Inflammatory macrophage treated with lipopolysaccharide for 1 hour (primary cell): Measurements from ENCODE around the gene DOK5.

ENCODE experiments used
- DNase-seq, 2 donors: peaks; one replicate each; pipeline ENCODE4 v3.0.0-alpha.2; 2020 to 2022

The DOK5 gene

GRCh38 chr20:54515793-54516628 is 40.6 kb downstream of the DOK5 start:
- DNase-seq, result no peak

- DNase-seq, result no peak
Observed at GRCh38 chr20:54517241-54517975, 42.0 kb downstream of the DOK5 start.

GRCh38 chr20:54524849-54525248 is 49.5 kb downstream of the DOK5 start:
- no peak for DNase-seq

GRCh38 chr20:54525916-54526590 is 50.7 kb downstream of the DOK5 start:
- no peak for DNase-seq

DNA sequence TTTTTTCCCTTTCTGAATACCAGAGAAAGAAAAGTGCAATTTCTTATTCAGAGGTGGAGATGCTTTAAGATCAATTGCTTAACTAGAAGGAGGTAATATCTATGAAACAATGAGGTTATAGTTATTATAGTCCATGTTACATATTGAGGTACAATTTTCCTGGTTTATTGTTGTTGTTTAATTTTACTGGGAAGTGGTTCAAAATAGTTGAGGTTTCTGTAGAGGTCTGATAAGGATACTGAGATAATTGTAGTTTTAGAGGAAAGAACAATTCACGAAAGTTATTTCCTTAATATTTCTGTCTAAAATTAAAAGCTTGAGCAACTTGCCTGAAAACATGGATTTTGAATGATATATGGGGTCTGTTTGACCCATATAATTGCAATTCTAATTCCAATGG is 51.4 kb downstream of the DOK5 start:
- DNase-seq, result no peak

DNA sequence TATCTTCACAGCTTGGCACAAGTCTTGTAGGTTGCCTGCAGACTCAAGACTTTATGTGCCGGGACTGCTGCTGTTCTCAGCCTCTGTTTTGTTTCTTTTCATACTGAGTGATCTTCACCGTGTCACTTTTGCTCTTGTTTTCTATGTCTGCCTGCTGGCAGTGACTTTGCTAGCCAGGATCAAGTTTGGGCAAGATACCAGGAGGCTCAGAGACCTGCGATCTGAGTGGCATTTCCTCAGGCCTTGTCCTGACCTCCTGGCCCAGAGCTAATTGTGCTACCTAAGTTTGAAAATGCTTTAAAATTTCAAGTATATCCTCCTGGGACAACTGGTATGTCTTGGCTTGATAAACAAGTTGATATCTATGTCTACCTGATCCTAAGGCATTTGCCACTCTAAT is 57.2 kb downstream of the DOK5 start:
- DNase-seq, result no peak

DNA sequence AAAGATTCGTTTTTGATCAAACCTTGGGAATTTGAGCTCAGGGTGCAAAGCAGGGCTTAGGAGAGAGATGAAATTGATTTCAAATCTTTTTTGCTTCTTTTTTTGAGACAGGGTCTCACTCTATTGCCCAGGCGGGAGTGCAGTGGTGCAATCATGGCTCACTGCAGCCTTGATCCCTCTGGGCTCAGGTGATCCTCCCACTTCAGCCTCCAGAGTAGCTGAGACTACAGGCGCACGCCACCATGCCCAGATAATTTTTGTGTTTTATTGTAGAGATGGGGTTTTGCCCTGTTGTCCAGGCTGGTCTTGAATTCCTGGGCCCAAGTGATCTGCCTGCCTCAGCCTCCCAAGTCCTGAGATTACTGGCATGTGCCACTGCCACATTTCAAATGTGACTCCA is 58.7 kb downstream of the DOK5 start:
- DNase-seq, result no peak

DNA sequence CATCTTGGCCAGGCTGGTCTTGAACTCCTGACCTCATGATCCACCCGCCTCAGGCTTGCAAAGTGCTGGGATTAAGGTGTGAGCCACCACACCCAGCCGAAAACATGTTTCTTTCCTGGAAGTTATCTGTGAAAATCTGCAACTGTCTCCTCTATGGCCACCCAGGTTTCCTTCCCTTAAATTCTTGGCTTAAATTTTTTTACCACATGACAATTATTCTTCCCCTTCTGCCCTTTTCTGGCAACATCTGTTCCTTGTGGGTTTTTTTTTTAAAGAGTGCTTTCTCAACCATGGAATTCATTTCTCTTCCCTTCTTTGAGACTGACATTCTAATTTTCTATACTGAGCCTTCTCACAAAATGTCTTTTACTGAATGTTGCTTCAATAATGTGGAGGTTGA is 59.6 kb downstream of the DOK5 start:
- peak; percentile 16 to 27 for DNase-seq

DNA sequence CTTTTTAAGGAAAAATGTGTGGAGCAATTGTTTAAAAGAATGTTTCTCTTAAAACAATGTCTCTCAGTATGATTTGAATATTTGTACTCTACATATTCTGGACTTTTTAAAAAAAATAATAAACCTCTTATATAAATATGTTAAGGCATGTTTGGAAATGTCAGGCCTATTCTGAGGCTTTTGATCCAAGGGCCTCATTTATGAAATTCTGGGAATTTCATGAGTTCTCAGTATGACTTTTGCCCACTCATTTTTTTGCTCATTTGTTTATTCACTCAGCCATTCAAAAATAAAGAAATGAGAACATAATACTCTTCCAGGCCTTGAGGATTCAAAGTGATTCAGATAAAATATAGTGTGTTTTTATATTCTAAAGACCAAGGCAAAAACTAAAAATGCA is 60.4 kb downstream of the DOK5 start:
- DNase-seq, result peak; percentile 1 to 6

GRCh38 chr20:54539521-54540046 is 64.2 kb downstream of the DOK5 start:
- no peak for DNase-seq

DNA sequence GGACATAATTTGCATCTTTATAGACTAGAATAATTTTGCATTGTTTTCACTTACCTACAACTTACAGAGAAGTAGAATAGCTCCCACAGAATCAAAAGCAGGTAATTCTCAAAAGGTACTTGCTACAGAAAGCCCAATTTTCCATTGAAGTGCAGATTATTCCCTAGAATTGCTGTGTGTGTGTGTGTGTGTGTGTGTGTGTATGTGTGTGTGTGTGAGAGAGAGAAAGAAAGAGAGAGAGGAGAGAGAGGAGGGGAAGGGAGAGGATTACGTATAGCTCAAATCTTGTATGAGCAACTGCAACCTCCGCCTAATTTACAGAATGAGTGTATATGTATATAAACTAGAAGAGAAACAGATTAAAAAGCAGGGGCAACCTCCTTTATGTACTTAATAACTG is 68.0 kb downstream of the DOK5 start:
- no peak for DNase-seq

DNA sequence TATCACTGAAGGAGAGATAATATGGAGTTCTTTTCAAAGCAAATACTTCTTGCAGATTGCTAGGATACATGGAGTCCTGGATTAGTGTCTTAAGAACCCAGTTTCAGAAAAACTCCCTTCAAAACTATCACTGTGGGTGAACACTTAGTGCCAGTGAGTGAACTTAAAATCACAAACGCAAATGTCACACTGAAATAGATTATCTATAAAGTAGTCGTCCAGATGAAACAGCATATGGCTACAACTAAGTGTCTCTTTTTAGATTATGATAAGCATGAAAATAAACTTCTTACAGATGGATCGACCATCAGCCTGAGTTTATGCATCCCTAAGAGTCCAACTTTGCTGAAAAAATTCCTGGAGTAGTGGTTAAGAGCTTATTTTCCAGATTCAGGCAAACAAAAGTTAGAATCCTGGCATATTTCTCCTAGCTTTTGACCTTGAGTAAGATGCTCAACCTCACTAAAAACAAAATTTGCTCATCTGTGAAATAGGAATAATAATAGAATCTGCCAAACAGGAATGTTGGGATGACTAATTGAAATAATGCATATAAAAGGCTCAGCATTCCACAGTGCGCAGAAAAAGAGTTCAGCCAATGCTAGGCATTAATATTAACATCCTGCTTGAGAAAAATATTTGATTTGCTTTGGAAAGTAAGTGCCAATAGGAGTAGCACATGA is 70.4 kb downstream of the DOK5 start:
- no peak for DNase-seq

GRCh38 chr20:54548849-54549248 is 73.5 kb downstream of the DOK5 start:
- no peak for DNase-seq

DNA sequence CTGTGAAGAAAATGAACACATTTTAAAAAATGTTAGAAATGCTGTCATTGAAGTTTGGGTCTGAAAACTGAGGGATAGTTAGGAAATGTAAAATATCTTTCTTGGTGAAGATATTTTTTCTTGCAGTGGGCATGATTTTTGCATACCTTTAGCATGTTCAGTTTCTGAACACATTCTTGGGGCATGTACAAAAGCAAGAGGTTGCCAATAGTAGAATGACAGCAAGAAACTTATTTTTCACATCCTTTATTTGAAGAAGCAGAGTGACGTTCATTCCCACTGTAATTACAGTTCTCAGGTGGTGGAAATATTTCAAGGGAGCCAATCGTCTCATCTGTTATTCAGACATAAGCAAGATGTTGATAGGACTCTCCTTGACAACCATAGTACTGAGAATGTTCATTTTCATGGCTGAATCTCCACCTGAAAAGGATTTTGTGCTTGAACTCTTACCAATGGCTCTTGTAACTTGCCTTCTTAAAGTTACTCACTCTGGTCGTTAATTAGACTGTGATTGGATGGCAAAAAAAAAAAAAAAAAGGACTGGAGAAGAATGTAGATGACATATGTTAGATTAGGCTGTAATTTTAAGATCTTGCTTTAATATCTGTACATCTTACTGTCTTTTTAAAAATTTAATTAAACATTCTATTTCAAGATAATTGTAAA is 74.4 kb downstream of the DOK5 start:
- no peak for DNase-seq

GRCh38 chr20:54550776-54551396 is 75.5 kb downstream of the DOK5 start:
- DNase-seq, result no peak

DNA sequence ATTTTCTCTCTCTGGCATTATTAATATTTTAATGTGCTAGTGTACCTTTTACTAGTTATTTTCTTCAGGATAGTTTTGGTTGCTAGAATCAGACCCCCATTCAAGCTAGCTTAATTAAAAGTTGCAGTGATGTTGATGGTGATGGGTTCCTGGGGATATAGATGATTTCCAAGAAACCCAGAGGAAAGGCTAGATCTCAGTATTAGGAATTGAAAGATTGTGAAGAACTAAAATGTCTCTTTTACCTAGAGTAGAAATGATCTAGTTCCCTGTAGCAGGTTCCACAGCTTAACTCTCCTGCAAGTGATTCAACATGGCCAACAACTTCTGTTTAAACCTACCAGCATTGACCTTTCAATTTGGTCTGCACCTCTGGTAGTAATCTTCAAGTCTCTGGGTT is 78.6 kb downstream of the DOK5 start:
- no peak for DNase-seq

DNA sequence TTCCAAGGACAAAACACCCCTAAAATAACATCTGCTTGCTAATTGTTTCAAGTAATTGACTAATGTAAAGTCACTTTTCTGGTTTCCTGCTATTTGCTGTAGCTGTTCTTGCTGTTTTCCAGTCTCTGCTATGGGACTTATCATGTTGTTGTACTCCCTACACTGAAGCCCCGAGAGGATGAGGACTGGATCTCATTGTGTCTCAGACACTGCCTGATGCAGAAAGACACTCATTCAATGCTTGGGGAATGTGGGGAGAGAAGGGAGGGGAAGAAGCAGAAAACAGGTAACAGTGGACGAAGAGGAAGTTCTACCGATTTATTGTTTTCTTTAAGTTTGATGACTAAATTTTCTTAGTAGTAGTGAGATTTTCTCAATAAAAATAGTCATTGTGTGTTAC is 79.8 kb downstream of the DOK5 start:
- no peak for DNase-seq

- no peak for DNase-seq
Observed at GRCh38 chr20:54556406-54556805, 81.0 kb downstream of the DOK5 start.

DNA sequence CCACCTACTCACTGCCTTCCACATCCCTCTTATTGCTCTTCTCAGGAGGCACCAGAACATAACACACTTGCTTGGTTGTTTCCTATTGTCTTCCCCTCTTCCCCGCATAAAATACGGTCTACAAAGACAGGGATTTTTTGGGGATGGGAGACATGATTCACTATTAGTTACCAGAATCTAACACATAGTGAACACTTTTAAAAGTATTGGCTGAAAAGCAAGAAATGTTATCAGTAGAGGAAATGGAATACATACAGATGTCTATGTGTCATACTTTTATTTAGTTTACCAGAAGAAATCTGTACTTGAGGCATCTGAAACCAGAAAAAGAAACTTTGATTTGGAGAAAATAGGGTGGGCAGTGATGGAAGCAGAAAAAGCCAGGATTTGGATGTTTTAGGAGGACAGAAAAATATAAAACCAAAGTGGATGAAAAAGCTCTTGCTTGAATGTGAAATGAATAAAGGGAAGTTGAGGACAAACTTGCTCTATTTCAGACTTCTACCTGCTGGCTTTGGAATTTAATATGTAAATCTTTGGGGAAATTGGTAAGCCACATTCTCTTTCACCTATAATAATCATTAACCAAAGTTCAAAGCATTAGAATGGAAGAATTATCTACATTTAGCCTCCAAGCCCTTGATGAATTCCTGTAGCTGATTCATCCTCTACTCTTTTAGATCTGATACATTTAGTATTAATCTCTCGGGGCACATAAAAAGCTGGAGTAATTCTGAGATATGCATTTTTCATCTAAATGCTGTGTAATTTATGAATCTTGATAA is 82.6 kb downstream of the DOK5 start:
- no peak for DNase-seq

GRCh38 chr20:54559890-54560289 is 84.5 kb downstream of the DOK5 start:
- DNase-seq, result no peak

- DNase-seq, result no peak
Observed at GRCh38 chr20:54560357-54560756, 85.0 kb downstream of the DOK5 start.
